Subcutaneous abdominal adipose tissue (tissue), 5 donors: ENCODE results near the gene MMUT.
"Not testable (repeated sequence)": the region's sequence is repeated elsewhere in the genome, so short reads cannot be mapped to it uniquely, and the experiment has no call there.

Source experiments
- H3K27ac ChIP-seq: one replicate; pipeline ENCODE4 v1.7.0; 2013; ENCODE audit warnings: low read depth, mild to moderate bottlenecking, inconsistent platforms, low read length, moderate library complexity
- H3K27me3 ChIP-seq, 5 donors: one replicate each; pipeline ENCODE4 v1.7.0; 2013; ENCODE audit warnings: low read length in 5 of 5, inconsistent platforms in 1 of 5; ENCODE audit not compliant: control insufficient read depth in 5 of 5, insufficient read depth in 4 of 5
- H3K36me3 ChIP-seq, 5 donors: one replicate each; pipeline ENCODE4 v1.7.0; 2013; ENCODE audit warnings: low read length in 5 of 5; ENCODE audit not compliant: control insufficient read depth in 5 of 5, insufficient read depth in 5 of 5
- H3K4me1 ChIP-seq, 5 donors: one replicate each; pipeline ENCODE4 v1.7.0; 2013; ENCODE audit warnings: low read length in 5 of 5, mild to moderate bottlenecking in 3 of 5, moderate library complexity in 1 of 5; ENCODE audit not compliant: control insufficient read depth in 5 of 5, insufficient read depth in 5 of 5
- H3K4me3 ChIP-seq, 5 donors: one replicate each; pipeline ENCODE4 v1.7.0; 2013; ENCODE audit warnings: low read length in 5 of 5, low read depth in 1 of 5
- H3K9ac ChIP-seq, 5 donors: one replicate each; pipeline ENCODE4 v1.7.0; 2013; ENCODE audit warnings: low read length in 5 of 5, mild to moderate bottlenecking in 4 of 5, moderate library complexity in 3 of 5
- H3K9me3 ChIP-seq, 5 donors: one replicate each; pipeline ENCODE4 v1.7.0; 2013; ENCODE audit warnings: low read length in 5 of 5; ENCODE audit not compliant: control insufficient read depth in 5 of 5
- donor health status: healthy.
- donor health status: healthy.
- donor health status: healthy.
- donor health status: healthy.
- donor health status: healthy.

The MMUT gene

GRCh38 chr6:49462927-49463611 lies at the start of gene MMUT, which contains the start of gene CENPQ:
Gene MMUT, minus strand, starts transcription at chr6:49463253. Its CDS starts 3,787 bp downstream, at chr6:49459466.
Gene CENPQ, plus strand, starts transcription at chr6:49463370. Its CDS starts 6,807 bp downstream, at chr6:49470177.
- peak within 1 kb of the TSS; percentile 92 to 99 (median 95) for H3K4me3 ChIP-seq
- H3K9ac ChIP-seq: peak within 1 kb of the TSS; percentile 94 to 97 (median 97)
- no peaks in the 10 kb centered on the region for H3K9me3 ChIP-seq
- H3K36me3 ChIP-seq: peaks cover 0 to 7% (median 5%) of the 10 kb centered on the region in 5 donors
- H3K27me3 ChIP-seq: no peaks in the 10 kb centered on the region
- peak within 1 kb of the TSS; percentile 91 for H3K27ac ChIP-seq
- peaks cover 0 to 30% (median 27%) of the 10 kb centered on the region in 5 donors for H3K4me1 ChIP-seq

- no peaks in the 10 kb centered on the region for H3K4me1 ChIP-seq
- no peak overlapping the region for H3K27ac ChIP-seq
- no peak overlapping the region for H3K4me3 ChIP-seq
- no peaks in the 10 kb centered on the region for H3K36me3 ChIP-seq
- no peak overlapping the region for H3K9ac ChIP-seq
- H3K27me3 ChIP-seq: no peaks in the 10 kb centered on the region
- peaks cover 0 to 4% (median 0%) of the 10 kb centered on the region in 5 donors for H3K9me3 ChIP-seq
Measured at GRCh38 chr6:49509342-49509741, 46.3 kb upstream of the MMUT start.

GRCh38 chr6:49506569-49507111 lies 43.6 kb upstream of the MMUT start:
- H3K4me3 ChIP-seq: no peak overlapping the region
- peaks cover 0 to 4% (median 0%) of the 10 kb centered on the region in 5 donors for H3K9me3 ChIP-seq
- H3K9ac ChIP-seq: no peak overlapping the region
- H3K27me3 ChIP-seq: no peaks in the 10 kb centered on the region
- H3K27ac ChIP-seq: no peak overlapping the region
- H3K4me1 ChIP-seq: no peaks in the 10 kb centered on the region
- H3K36me3 ChIP-seq: no peaks in the 10 kb centered on the region

- Histone ChIP-seq H3K9me3 (peaks cover 0 to 4% (median 0%) of the 10 kb centered on the region in 5 donors), H3K4me3 (no peak overlapping the region), H3K36me3 (no peaks in the 10 kb centered on the region), H3K4me1 (no peaks in the 10 kb centered on the region), H3K9ac (no peak overlapping the region), H3K27ac (no peak overlapping the region), H3K27me3 (no peaks in the 10 kb centered on the region)
Measured at GRCh38 chr6:49504666-49505065, 41.6 kb upstream of the MMUT start.

GRCh38 chr6:49499623-49500022 lies 36.6 kb upstream of the MMUT start, which contains the start of gene GLYATL3:
Gene GLYATL3, plus strand, starts transcription at chr6:49499923. Its CDS starts 12,068 bp downstream, at chr6:49511991.
- Histone ChIP-seq H3K27me3 (no peaks in the 10 kb centered on the region), H3K4me1 (peaks cover 0 to 2% (median 0%) of the 10 kb centered on the region in 5 donors), H3K9me3 (no peaks in the 10 kb centered on the region), H3K27ac (no peak within 1 kb of the TSS), H3K4me3 (no peak within 1 kb of the TSS), H3K36me3 (peaks cover 0 to 5% (median 0%) of the 10 kb centered on the region in 5 donors), H3K9ac (no peak within 1 kb of the TSS)

- H3K9ac ChIP-seq: no peak overlapping the region
- no peak overlapping the region for H3K4me3 ChIP-seq
- H3K27me3 ChIP-seq: no peaks in the 10 kb centered on the region
- no peaks in the 10 kb centered on the region for H3K9me3 ChIP-seq
- peaks cover 0 to 10% (median 0%) of the 10 kb centered on the region in 5 donors for H3K36me3 ChIP-seq
- no peak overlapping the region for H3K27ac ChIP-seq
- peaks cover 0 to 2% (median 0%) of the 10 kb centered on the region in 5 donors for H3K4me1 ChIP-seq
Measured at GRCh38 chr6:49499126-49499525, 36.1 kb upstream of the MMUT start.

- no peak overlapping the region for H3K27ac ChIP-seq
- peaks cover 0 to 2% (median 0%) of the 10 kb centered on the region in 5 donors for H3K4me1 ChIP-seq
- H3K36me3 ChIP-seq: peaks cover 2 to 12% (median 4%) of the 10 kb centered on the region in 5 donors
- H3K9ac ChIP-seq: no peak overlapping the region
- H3K4me3 ChIP-seq: no peak overlapping the region
- H3K27me3 ChIP-seq: no peaks in the 10 kb centered on the region
- no peaks in the 10 kb centered on the region for H3K9me3 ChIP-seq
Measured at GRCh38 chr6:49497304-49497703, 34.3 kb upstream of the MMUT start.

- no peaks in the 10 kb centered on the region for H3K9me3 ChIP-seq
- H3K27ac ChIP-seq: no peak overlapping the region
- H3K4me1 ChIP-seq: peaks cover 0 to 2% (median 0%) of the 10 kb centered on the region in 5 donors
- H3K27me3 ChIP-seq: no peaks in the 10 kb centered on the region
- H3K9ac ChIP-seq: no peak overlapping the region
- H3K36me3 ChIP-seq: peaks cover 18 to 52% (median 26%) of the 10 kb centered on the region in 5 donors
- no peak overlapping the region for H3K4me3 ChIP-seq
Measured at GRCh38 chr6:49490633-49491032, 27.6 kb upstream of the MMUT start.

- H3K9ac ChIP-seq, H3K27me3 ChIP-seq, H3K9me3 ChIP-seq, H3K4me3 ChIP-seq, H3K4me1 ChIP-seq, H3K27ac ChIP-seq: not testable (repeated sequence)
- peaks cover 0 to 13% (median 6%) of the 10 kb centered on the region in 5 donors for H3K36me3 ChIP-seq
Measured at GRCh38 chr6:49483380-49483779, 20.3 kb upstream of the MMUT start.

- not testable (repeated sequence) for H3K9ac ChIP-seq, H3K9me3 ChIP-seq, H3K27me3 ChIP-seq, H3K4me1 ChIP-seq, H3K4me3 ChIP-seq, H3K27ac ChIP-seq
- H3K36me3 ChIP-seq: peaks cover 0 to 10% (median 6%) of the 10 kb centered on the region in 5 donors
Measured at GRCh38 chr6:49481846-49482245, 18.8 kb upstream of the MMUT start.
